Stimulated activated naive CD8-positive, alpha-beta T cell treated with anti-CD3 and anti-CD28 coated beads, Interleukin-15, amount 100 ng/mL, for 72 hours (primary cell): ENCODE results near the gene GJB4.
"Not testable (repeated sequence)": the region's sequence is repeated elsewhere in the genome, so short reads cannot be mapped to it uniquely, and the experiment has no call there.

Experiments
- ATAC-seq: fragments of 150-1000 bp; cut with Tn5 transposase; 2 replicates; pipeline ENCODE4 v1.10.0; 2021; ENCODE audit warnings: mild to moderate bottlenecking, moderate library complexity
- DNase-seq, 2 donors: peaks; one replicate each; pipeline ENCODE4 v3.0.0; 2021 to 2022
- H3K27ac Mint-ChIP-seq, 2 donors: one replicate each; pipeline ENCODE4 v1.8.0; 2022; ENCODE audit warnings: mild to moderate bottlenecking in 2 of 2, mixed read lengths in 2 of 2, moderate library complexity in 2 of 2
- H3K27me3 Mint-ChIP-seq: one replicate; pipeline ENCODE4 v1.8.0; 2022; ENCODE audit warnings: mixed read lengths
- H3K4me1 Mint-ChIP-seq: one replicate; pipeline ENCODE4 v1.8.0; 2022; ENCODE audit warnings: mild to moderate bottlenecking, mixed read lengths
- H3K4me3 Mint-ChIP-seq, 2 donors: one replicate each; pipeline ENCODE4 v1.8.0; 2022; ENCODE audit warnings: mild to moderate bottlenecking in 2 of 2, mixed read lengths in 2 of 2, moderate library complexity in 1 of 2
- H3K9me3 Mint-ChIP-seq, 2 donors: one replicate each; pipeline ENCODE4 v1.8.0; 2022; ENCODE audit warnings: mixed read lengths in 2 of 2

The GJB4 gene

DNA sequence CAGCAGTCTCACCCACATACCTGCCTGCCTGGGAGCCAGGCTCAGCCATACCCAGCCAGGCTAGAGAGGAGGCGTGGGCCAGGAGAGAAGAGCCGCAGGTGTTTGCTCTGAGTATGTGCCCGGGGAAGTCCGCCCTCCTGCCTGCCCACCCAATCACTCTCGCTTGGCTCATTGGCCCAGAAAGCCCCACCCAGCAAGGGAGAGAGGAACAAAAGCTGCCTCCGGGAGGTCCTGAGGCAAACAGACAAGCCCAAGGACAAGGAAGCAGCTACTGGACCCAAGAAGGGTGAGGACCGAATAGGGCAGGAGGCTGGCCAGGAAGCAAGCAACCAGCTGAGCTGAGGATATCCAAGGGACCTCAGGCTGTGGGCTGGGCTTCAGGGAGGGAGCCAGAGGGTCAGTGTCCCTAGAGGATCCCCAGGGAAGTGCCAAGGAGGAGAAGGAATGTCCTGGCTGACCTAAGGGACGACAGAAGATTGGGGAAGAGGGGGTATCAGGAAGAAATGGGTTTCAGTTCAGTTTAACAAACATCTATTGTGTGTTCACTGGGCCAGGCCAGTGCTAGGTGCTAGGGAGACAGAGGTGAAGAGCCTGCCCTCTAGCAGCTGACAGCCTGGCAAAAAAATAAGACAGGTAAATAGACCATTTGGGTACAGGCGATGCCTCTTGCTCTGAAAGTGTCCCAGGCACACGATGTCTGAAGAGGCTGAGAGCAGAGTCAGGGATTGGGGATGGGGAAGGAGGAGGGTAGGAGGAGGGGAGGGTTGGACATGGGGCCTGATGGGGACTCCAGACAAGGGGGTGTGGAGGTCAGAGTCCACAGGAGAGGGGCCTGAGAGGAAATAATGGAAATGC, at the start of gene GJB4:
GJB4 (plus strand) TSS at position 238 of the 855 bp plus-strand sequence. CDS start 1,515 bp downstream, outside the sequence.
- DNase-seq: no peak
- Mint-ChIP-seq H3K27me3 (peaks cover 20% of the 10 kb centered on the region), H3K4me1 (no peaks in the 10 kb centered on the region), H3K27ac (no peak within 1 kb of the TSS), H3K9me3 (no peaks in the 10 kb centered on the region), H3K4me3 (no peak within 1 kb of the TSS)
- ATAC-seq: no peak

DNA sequence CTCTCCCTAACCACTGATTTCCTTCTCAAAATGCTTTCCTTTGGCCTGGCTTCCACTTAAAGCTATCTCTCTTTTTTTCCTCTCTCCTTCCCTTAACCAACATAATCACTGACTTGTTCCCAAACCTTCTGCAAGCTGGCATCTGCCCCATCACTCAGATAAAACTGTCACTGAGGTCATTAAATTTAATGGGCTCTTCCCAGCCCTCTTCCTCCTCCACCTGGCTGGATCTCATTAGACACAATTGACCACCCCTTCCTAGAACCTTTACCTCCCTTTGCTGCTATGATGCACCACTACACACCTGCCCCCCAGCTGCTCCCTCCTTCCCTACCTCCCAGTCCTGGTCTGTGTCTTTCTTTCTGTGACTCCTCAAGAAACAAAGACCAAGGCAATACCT, 48.7 kb upstream of the GJB4 start:
- Mint-ChIP-seq H3K4me3 (no peak overlapping the region), H3K4me1 (no peaks in the 10 kb centered on the region), H3K27me3 (peaks cover 11% of the 10 kb centered on the region), H3K27ac (peak overlapping the region in 1 of 2 donors; percentile 16), H3K9me3 (no peaks in the 10 kb centered on the region)
- no peak for DNase-seq
- no peak for ATAC-seq

DNA sequence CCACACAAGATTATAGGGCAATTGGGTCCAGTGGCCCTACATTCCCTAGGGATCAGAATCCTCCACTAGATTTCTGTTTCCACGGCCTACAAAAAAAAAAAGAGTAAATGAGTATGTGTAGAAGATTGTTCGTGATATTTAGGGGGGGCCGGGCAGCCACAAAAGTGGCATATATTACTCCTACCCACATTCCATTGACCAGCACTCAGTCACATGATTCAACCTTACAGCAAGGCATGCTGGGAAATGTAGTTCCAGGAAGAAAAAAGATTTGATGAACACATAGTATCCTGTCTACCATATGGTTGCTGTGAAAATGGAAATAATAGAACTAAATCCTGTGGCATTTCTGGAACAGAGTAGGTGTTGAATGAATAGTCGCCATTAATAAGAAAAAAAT, 48.1 kb upstream of the GJB4 start:
- no peak for ATAC-seq
- DNase-seq: no peak
- peaks cover 6% of the 10 kb centered on the region for H3K27me3 Mint-ChIP-seq
- H3K4me3 Mint-ChIP-seq: no peak overlapping the region
- H3K4me1 Mint-ChIP-seq: no peaks in the 10 kb centered on the region
- no peak overlapping the region for H3K27ac Mint-ChIP-seq
- no peaks in the 10 kb centered on the region for H3K9me3 Mint-ChIP-seq

DNA sequence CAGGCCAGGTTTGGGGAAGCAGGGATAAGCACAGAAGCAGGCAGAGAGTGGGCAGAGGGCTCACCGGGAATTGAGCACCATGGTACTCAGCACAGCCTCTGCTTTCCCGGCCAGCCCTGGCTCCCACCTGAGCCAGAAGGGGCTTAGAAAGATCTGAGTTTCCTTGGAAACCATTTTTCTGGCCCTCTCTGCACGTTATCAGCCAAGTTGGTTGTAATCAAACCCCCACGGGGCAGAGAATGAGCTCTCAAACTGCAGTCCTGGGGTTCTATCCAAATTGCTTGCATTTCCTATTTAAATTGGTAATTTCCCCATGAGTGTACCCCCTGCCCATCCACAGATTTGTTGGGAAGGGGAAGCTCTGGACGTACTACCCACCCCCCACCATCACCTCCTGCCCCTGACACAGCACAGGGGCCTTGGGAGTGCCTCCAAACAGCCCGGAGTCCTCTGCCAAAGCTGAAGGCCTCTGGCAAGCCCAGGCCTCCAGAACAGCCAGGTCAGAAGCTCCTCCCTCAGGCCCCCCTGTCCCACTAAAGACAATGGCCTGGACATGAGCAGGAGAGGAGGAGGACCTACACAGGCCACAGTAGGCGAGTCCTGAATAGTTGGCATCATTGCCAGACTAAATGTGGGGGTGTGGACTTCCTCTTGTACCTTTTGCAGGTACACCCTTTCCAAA, 47.4 kb upstream of the GJB4 start:
- ATAC-seq (no peak), DNase-seq (no peak)
- Mint-ChIP-seq H3K27me3 (peaks cover 12% of the 10 kb centered on the region), H3K4me3 (no peak overlapping the region), H3K9me3 (no peaks in the 10 kb centered on the region), H3K4me1 (no peaks in the 10 kb centered on the region), H3K27ac (no peak overlapping the region)

DNA sequence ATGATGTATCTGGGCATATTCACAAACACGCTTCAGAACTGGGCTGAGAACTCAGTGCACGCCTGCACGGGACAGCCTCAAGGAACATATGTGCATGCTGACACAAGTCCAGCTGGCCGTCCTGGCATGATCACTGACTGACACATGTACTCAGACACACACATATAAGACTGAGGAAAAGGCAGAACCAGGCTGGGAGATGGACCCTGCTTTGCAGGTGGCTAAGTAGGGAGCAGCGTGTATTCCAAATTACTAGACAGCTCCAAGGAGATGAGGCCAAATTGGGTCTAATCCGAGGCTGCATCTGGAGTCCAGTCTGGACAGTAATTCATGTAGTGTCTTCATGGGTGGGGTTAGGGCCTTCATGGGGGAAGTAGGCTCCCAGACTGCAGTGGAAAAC, 46.1 kb upstream of the GJB4 start:
- no peak for DNase-seq
- no peak for ATAC-seq
- no peak overlapping the region for H3K27ac Mint-ChIP-seq
- H3K4me3 Mint-ChIP-seq: no peak overlapping the region
- H3K4me1 Mint-ChIP-seq: no peaks in the 10 kb centered on the region
- no peaks in the 10 kb centered on the region for H3K9me3 Mint-ChIP-seq
- H3K27me3 Mint-ChIP-seq: peaks cover 18% of the 10 kb centered on the region

DNA sequence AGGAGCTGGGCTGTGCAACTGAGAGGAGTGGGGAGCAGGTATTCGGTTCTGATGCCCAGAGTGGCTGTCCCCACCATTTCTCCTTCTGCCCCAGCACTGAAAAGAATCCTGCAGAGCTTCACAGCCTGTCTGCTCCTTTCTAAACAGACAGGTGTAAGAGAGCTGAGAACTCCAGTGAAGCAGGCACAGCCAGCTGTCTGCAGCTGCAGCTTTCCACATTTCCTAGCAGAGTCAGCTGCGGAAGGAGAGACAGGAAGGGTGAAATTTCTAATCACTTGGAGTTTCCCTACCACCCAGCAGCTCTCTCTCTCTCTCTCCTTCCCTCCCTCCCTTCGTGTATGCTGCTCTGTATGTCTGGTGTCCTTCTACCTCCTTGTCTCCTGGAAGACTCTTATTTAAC, 45.2 kb upstream of the GJB4 start:
- Mint-ChIP-seq H3K27me3 (peaks cover 21% of the 10 kb centered on the region), H3K9me3 (no peaks in the 10 kb centered on the region), H3K4me1 (no peaks in the 10 kb centered on the region), H3K27ac (no peak overlapping the region), H3K4me3 (no peak overlapping the region)
- DNase-seq (no peak), ATAC-seq (no peak)

DNA sequence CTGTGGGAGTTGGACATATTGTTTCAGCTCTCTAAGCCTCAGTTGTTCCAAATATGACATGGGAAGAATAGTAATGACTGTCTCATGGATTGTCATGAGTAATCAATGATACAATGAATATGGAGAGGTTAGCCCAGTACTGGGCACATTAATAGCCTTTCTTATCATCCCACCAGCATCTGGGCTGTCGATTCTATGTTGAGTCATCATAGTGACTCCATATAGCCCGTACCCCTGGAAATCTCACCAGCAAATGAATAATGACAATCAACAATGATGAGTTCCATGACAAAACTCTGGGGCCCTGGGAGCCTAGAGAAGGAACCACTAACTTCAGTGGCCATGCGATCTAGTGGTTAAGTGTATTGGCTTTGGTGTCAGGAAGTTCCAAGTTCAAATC, 44.4 kb upstream of the GJB4 start:
- no peaks in the 10 kb centered on the region for H3K4me1 Mint-ChIP-seq

DNA sequence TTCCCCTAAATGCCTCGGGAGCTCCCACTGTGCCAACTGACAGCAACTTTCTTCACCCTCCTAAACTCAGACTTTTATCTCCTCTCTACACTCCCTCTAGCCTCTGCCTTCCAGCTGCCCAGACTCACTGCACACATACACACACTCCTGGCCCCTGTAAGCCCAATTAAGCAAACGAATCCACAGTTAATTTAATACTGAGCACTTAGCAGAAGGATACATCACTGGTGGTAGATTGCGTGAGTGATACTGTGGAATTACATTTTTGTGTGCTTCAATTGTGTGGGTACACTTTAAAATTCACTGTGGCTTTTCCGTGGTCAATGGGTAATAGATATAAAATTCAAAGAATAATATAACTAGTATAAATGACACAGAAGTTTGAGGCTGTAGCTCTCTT, 38.3 kb upstream of the GJB4 start:
- no peak for ATAC-seq
- Mint-ChIP-seq H3K4me3 (no peak overlapping the region), H3K9me3 (no peaks in the 10 kb centered on the region), H3K27ac (no peak overlapping the region), H3K27me3 (peaks cover 63% of the 10 kb centered on the region), H3K4me1 (no peaks in the 10 kb centered on the region)
- no peak for DNase-seq

More for the DNA sequence above, 44.4 kb upstream of the GJB4 start:
- no peaks in the 10 kb centered on the region for H3K9me3 Mint-ChIP-seq
- no peak overlapping the region for H3K4me3 Mint-ChIP-seq
- DNase-seq (no peak), ATAC-seq (no peak)
- peaks cover 28% of the 10 kb centered on the region for H3K27me3 Mint-ChIP-seq
- H3K27ac Mint-ChIP-seq: no peak overlapping the region

DNA sequence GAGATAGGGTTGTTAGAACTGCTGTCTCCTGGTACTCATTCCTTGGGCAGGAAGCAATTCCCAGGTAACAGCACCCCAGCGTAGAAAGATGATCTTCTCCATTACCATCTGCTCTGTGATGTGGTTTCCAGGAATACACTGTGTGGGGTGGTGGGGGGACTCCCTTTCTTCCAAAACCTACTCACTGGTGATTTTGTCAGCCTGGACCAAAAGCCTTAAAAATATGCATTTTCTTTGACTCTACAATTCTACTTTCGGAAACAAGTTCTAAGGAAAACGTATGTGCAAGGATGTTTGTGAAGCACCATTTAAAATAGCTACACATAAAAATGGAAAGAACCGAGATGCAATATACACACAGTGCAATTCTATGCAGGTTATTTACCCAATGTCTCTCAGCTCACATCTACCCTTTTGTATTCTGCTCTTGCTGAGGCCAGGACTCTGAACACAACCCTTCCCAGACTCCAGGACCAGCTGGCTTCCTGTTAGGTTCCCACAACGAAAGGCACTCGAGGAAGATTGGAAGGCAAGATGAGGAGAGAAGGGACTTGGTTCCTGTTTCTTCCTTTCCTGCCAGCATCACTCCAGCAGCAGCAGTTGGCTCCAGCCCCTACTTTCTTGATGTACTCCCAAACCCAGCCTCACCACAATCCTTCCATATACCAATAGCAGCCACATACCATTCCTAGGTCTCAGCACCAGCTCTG, 37.7 kb upstream of the GJB4 start:
- ATAC-seq (no peak), DNase-seq (no peak)
- Mint-ChIP-seq H3K27me3 (peaks cover 61% of the 10 kb centered on the region), H3K9me3 (no peaks in the 10 kb centered on the region), H3K27ac (no peak overlapping the region), H3K4me3 (no peak overlapping the region), H3K4me1 (no peaks in the 10 kb centered on the region)

DNA sequence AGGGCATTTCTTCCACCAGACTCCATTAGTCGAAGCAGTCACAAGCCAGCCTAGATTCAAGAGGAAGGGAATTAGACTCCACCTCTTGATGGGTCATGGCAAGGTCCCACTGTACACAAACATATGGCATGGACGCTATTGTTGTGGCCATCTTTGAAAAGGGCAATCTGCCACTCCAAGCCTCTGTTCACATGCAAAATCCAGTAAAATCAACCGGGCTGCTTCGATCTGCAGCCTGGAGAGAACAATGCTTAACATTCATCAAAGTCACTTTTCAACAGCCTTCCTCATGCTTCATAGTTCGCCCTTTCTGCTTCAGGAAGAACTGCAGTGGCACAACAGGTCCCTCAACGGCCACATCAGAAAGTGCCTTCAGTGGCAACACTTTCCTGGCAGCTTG, 32.7 kb upstream of the GJB4 start:
- no peak overlapping the region for H3K27ac Mint-ChIP-seq
- H3K4me1 Mint-ChIP-seq: no peaks in the 10 kb centered on the region
- DNase-seq (no peak), ATAC-seq (no peak)
- no peaks in the 10 kb centered on the region for H3K9me3 Mint-ChIP-seq
- H3K27me3 Mint-ChIP-seq: peaks cover 27% of the 10 kb centered on the region
- no peak overlapping the region for H3K4me3 Mint-ChIP-seq

DNA sequence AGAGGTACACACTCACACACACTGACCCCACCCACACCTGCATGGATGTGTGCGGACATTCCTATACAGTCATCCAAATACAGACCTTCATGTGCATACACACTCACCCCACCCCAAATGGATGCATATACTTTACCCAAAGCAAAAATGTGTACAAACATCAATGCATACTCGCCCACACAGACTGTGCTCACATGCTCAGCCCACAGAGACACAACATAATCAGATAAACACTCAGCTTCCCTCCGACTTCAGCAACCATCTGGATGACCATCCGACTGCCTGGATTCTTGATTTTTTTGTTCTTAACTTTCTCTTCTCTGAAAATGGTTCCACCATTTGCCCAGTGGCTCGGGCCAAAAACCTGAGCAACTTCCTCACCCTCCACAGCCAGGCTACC, 29.1 kb upstream of the GJB4 start:
- Mint-ChIP-seq H3K27me3 (peaks cover 15% of the 10 kb centered on the region), H3K4me1 (no peaks in the 10 kb centered on the region), H3K4me3 (no peak overlapping the region), H3K27ac (peak overlapping the region in 1 of 2 donors; percentile 16), H3K9me3 (no peaks in the 10 kb centered on the region)
- ATAC-seq (no peak), DNase-seq (no peak)

DNA sequence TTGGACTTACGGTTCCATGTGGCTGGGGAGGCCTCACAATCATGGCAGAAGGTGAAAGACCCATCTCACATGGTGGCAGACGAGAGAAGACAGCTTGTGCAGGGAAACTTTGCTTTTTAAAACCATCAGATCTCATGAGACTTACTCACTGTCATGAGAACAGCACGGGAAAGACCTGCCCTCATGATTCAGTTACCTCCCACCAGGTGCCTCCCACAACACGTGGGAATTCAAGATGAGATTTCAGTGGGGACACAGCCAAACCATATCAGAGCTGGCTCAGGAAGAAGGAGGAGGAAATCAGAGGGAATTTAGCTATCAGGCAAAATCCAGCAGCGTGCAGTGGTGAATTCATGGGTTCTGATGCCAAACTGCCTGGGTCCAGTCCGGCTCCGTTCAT, 26.7 kb upstream of the GJB4 start:
- H3K9me3 Mint-ChIP-seq, H3K27ac Mint-ChIP-seq, ATAC-seq, DNase-seq, H3K4me1 Mint-ChIP-seq, H3K4me3 Mint-ChIP-seq: not testable (repeated sequence)
- H3K27me3 Mint-ChIP-seq: peaks cover 22% of the 10 kb centered on the region

DNA sequence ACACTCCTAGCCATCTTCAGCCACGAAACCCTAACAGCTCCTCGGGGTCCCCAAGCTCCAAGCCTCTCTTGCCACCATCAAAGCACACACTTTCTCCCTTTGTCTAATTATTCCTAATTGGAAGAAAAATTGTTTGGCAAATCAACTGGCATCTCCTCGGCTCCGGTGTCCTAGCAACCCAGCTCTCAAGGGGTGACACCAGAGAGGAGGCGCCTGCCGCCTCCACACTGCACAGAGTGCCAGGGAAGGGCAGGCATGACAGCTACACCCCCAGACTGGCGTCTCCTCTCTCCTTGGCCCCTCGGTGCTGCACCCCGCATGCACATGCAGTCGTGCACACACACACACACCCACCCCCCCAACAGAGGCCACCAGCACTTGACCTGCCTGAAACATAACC, 22.8 kb upstream of the GJB4 start:
- peaks cover 22% of the 10 kb centered on the region for H3K27me3 Mint-ChIP-seq
- H3K9me3 Mint-ChIP-seq: no peaks in the 10 kb centered on the region
- H3K4me3 Mint-ChIP-seq: no peak overlapping the region
- ATAC-seq (no peak), DNase-seq (no peak)
- H3K4me1 Mint-ChIP-seq: no peaks in the 10 kb centered on the region
- no peak overlapping the region for H3K27ac Mint-ChIP-seq

DNA sequence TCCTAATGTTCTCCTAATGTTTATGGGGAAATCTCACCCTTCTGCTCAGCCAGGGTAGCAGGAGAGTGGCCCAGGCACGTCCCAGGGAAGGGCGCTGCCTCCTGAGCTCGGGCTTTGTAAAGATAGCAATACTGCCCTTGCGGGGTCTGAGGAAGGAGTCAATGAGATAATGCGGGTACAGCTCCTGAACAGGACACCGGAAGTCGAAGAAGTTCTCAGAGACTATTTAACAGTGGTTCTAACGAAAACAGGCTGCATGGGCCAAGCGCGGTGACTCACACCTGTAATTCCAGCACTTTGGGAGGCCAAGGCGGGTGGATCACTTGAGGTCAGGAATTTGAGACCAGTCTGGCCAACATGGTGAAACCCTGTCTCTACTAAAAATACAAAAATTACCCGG, 22.3 kb upstream of the GJB4 start:
- Mint-ChIP-seq H3K27me3 (peaks cover 24% of the 10 kb centered on the region), H3K27ac (peak overlapping the region in 1 of 2 donors; percentile 22)
- not testable (repeated sequence) for ATAC-seq, DNase-seq, H3K9me3 Mint-ChIP-seq, H3K4me1 Mint-ChIP-seq, H3K4me3 Mint-ChIP-seq

DNA sequence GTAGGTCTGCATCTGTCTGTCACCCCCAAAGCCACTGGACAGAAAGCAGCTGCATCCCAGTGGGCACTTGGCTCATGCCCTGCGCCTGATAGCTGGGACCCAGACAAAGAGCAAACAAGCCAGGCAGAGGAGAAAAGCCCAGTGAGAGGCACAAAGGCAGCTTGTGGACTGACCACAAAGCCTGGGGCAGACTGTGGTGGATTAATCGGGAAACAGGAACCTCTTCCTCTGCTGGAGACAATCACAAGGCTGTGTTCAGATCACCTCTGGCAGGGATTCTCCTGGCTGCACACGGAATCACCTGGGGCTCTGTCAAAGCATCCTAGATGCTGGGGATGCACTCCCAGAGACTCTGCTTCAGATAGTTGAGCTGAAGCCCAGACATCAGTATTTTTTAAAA, 19.9 kb upstream of the GJB4 start:
- peaks cover 33% of the 10 kb centered on the region for H3K27me3 Mint-ChIP-seq
- ATAC-seq: no peak
- H3K9me3 Mint-ChIP-seq: no peaks in the 10 kb centered on the region
- peaks cover 7% of the 10 kb centered on the region for H3K4me1 Mint-ChIP-seq
- DNase-seq: no peak
- H3K27ac Mint-ChIP-seq: no peak overlapping the region
- H3K4me3 Mint-ChIP-seq: no peak overlapping the region
